AG08396 (cell line): Measurements from ENCODE around the gene ESYT1.

Source experiments
- DNase-seq: peaks from one replicate; pipeline ENCODE4 v3.0.0; 2012; ENCODE audit warnings: low spot score, mixed read lengths

Gene ESYT1

GRCh38 chr12:56188778-56189098 is 60.7 kb downstream of the ESYT1 start:
- no peak for DNase-seq

DNA sequence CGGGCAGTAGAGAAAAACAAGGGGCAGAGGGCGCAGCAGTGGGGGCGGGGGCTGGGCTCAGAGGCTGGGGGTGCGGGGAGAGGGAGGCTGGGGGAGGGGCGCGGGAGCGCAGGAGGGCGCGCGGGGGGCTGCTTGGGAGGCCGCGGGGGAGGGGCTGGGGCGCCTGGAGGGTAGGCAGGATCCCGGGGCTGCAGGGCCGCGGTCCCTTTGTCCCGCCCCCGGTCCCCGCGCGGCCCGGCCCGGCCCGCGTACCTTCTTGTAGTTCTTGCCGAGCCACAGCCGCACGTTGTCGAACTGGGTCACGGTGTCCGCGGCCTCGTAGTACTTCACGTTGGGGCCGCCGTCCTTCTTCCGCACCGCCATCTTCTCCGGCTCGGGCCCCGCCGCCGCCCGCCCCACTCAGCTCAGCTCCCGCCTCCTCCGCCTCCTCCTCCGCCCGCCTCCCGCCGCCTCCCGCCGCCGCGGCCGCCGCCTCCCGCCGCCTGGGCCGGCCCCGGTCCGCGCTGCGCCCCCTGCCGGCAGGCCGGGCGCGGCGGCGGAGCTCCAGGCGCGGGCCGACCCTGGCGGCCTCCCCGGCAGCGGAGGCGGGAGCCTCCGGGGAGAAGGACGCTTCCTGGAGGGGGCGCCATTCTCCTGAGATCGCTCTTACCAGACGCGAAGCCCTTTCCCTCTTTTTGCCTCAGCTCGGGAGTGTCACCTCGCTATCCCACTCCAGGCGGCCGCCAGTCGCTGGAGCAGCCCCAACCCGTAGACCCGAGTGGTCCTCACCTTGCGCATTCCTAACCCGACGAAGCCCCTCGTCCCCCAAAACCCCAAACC is 61.2 kb downstream of the ESYT1 start, which contains the start of gene SMARCC2:
Gene SMARCC2, minus strand, starts transcription at position 385 of the 819 bp plus-strand sequence. Its CDS starts 22 bp downstream, at position 363.
- peak; percentile 96 for DNase-seq

DNA sequence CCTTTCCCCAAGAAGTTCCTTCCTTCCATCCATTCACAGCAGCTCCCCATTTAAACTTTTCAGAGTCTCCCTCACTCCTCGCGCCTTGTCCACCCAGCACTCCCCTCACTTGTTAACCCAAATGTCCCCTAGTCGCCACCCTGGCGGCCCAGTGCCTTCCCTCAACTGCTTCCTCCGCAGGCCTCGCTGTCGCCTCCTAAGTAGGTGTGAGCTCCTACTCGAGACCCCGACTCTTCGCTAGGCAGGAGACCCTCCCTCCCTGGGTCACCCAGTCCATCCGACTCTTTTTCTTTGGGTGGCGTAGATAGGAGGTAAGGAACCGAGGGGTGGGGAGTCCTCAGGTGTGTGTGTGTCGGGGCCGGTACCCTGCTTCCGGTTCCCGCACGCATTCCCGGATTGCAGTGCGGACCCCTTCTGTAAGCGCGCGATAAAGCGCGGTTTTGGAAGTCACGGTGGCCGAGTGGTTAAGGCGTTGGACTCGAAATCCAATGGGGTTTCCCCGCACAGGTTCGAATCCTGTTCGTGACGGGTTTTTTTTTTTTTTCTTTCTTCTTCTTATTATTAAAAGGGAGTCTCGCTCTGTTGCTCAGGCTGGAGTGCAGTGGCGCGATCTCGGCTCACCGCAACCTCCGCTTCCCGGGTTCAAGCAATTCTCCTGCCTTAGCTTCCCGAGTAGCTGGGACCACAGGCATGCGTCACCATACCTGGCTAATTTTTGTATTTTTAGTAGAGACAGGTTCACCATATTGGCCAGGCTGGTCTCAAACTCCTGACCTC is 62.0 kb downstream of the ESYT1 start:
- DNase-seq: peak; percentile 82

DNA sequence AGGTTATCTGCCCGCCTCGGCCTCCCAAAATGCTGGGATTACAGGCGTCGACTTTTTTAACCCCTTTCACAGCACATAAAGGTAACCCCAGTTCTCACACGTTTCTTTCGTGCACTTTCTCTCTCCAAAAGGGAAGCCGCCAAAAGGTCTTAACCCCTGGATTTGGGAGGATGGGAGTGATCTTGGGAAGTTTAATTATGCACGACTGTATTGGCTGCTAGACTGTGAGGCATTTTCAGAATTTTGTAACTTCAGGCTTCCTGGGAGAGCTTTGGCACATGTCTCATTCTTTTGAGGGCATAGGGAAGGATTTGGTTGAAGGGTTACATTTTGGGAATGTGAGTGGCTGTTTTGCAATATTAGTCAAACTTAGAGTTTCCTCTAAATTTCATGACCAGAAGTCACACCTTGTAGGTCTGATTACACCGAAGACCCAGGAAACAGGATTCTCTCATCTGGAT is 62.7 kb downstream of the ESYT1 start:
- no peak for DNase-seq

DNA sequence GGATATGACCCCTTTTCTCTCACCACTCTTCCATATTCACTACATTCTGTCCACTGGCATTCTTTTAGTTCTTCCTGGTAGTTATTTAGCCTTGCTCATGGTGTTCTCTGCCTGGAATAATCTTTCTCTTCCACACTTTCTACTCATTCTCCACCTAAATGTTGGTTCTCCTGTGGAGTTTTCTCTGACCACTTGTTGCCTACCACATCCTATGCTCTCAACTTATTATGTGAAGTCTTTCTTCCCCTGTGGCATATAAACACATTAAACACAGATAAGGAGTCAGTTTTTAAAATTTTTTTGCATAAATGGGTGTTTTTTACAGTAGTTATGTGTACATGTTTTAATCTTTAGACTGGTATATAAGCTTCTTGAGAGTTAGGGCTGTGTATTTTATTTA is 64.5 kb downstream of the ESYT1 start:
- DNase-seq: no peak

- DNase-seq: peak; percentile 67
Measured at GRCh38 chr12:56193025-56193578, 65.0 kb downstream of the ESYT1 start.
